C4-2B (cell line): Measurements from ENCODE around the gene CLMN.

Source experiments
- ZFX ChIP-seq: fragments of 450-650 bp; IDR thresholded peaks from 2 replicates; pipeline ENCODE4 v1.6.1; 2017
- TF ChIP-seq, protein P1 (sequence below): fragments of 450-650 bp; conservative IDR thresholded peaks from 2 replicates; pipeline ENCODE4 v1.5.1; 2017; ENCODE audit warnings: mild to moderate bottlenecking

GRCh38 chr14:95137804-95138167 lies 181.9 kb downstream of the CLMN start:
- TF ChIP-seq, protein P1, sequence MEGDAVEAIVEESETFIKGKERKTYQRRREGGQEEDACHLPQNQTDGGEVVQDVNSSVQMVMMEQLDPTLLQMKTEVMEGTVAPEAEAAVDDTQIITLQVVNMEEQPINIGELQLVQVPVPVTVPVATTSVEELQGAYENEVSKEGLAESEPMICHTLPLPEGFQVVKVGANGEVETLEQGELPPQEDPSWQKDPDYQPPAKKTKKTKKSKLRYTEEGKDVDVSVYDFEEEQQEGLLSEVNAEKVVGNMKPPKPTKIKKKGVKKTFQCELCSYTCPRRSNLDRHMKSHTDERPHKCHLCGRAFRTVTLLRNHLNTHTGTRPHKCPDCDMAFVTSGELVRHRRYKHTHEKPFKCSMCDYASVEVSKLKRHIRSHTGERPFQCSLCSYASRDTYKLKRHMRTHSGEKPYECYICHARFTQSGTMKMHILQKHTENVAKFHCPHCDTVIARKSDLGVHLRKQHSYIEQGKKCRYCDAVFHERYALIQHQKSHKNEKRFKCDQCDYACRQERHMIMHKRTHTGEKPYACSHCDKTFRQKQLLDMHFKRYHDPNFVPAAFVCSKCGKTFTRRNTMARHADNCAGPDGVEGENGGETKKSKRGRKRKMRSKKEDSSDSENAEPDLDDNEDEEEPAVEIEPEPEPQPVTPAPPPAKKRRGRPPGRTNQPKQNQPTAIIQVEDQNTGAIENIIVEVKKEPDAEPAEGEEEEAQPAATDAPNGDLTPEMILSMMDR, result no peak
- TF ChIP-seq ZFX, result no peak
